ENCODE results near the gene ANKRD33B.
"Not testable (repeated sequence)": the region's sequence is repeated elsewhere in the genome, so short reads cannot be mapped to it uniquely, and the experiment has no call there.

ANKRD33B gene

DNA sequence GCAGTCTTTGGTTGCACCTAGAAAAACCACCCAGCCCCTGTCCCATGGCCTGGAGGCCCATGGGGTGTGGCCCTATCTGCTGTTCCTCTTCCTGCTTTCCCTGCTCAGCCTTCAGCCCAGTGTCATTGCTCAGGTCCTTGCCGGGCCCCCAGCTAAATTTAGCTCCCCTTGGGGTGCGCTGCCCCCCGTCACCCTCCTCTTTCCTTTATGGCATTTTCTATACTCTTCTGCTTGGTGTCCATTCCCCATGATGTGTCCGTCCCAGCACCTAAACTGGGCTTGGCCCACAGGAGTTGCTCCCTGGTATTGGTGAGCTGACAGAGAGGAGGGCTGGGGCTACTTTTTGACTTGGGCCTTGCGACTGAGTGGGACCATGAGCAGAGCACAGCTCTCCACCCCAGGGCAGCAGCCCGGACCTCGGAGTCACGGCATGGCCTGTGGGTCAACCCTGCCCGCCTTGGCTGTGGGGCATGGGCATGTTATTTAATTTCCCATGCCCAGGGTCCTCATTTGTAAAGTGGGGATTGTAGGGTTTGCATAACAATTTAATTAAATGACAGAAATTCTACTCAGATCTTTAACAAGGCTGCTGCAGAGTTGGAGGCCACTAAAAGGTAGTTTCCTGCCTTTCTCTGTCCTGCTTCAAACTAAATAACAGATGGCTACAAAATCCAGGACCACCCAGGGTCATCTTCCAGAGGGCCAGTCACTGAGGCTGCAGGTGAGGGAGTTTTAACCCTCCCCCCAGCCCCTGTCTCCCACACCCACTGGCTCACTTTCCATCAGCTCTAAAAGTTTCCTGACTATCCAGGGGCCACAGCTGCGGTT lies 99.0 kb downstream of the ANKRD33B start:
- DNase-seq, result no peak

DNA sequence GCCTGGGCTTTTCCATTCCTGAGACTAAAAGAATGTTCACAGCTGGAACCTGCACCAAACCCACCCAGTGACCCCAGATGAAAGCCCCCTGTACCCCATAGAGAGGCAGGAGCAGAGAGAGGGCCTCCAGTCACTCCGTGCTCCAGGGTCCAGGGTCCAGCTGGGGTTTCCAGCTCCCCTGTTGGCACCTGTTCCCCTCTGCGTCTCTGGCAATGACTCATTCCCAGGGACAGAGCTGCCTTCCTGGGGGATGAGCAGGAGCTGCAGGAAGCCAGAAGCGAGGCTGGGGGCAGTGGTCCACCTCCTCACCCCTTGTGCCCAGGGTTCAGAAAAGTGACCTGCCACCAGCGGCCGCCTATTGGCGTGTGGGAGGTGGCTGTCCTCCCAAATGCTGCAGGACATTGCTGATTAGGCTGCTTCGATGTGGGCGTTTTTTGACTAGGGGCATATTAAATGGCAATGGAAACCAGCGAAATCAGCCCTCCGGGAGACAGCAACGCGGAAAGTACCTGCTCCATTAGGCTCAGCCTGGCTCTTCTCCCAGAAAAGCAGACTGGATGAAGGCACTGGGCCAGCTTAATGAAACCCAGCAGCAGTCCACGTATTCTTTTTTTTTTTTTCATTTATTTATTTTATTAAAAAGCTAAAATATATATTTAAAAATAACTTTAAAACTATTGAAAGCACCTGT lies 99.8 kb downstream of the ANKRD33B start:
- no peak for DNase-seq

DNA sequence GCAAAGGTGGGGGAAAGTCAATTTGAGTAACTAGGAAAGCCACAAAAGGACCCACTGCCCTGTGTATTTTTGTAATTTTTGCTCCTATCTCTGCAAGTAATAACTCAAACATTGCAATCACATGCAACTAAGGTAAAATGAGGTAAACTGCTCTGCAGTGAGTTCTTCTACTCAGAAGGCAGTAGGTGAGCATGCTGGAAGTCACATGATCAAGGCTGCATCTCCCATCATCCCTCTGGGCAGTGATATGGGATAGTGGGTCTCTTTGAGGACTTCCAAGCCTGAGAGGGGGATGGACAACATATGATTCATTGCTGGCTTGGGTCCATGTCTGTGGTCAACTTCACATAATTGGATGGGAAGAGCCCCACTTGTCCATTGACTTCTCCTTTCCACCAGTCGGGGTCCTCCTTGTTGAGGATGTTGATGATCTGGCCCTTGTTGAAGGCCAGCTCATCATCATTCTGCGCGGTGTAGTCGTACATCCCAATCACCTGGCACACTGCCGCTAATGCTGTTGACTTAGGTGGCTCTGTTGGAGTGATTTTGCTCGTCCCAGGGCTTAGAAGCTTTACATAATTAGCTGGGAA lies 100.4 kb downstream of the ANKRD33B start:
- not testable (repeated sequence) for DNase-seq

DNA sequence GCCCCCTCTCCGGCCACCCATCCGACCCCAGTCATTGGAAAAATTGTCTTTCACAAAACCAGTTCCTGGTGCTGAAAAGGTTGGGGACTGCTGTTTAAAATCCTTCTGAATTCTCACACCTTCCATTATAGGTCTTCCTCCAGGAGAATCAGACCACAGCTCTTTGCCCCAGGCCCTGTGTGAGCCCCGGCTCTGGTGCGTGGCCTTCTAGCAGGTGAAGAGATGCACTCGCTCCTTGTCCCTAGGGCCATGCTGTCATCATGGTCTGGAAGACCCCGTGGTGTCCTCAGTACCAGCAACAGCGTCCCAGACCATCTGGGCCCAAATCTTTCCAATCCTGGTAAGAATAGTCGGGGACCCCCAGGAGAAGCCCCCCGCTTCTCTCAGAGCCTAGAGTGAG lies 101.9 kb downstream of the ANKRD33B start:
- no peak for DNase-seq

DNA sequence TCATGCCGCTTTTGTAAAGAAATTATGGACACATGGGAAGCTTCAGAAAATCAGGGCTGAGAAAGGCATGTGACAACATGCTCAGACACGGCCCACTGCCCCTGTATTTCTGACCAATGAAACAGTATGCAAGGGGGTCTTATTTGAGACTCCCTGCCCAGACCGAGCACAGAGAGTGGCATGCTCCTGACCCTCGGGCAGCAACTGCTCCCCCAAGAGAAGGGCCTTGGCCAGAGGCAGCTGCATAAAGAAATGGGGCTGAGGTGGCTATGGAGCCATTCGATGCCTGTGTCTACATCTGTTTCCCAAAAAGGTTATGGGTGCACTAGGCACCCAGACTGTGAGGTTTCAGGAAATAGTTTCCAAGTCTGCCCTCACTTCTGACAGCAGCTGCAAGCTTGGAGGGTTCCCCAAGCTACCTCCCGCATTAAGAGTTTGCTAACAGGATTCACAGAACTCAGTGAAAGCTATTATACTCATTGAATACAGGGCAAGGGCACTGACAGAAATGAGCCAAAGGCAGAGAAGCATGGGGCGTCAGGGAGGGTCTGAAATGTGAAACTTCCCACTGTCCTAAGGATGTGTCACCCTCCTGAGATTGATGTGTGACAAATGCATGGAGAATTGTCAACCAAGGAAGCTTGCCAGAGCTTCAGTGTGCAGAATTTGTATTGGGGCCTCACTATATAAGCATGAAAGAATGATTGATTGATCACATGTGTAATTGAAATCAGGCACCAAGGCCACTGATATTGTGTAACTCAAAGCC lies 102.8 kb downstream of the ANKRD33B start:
- no peak for DNase-seq

DNA sequence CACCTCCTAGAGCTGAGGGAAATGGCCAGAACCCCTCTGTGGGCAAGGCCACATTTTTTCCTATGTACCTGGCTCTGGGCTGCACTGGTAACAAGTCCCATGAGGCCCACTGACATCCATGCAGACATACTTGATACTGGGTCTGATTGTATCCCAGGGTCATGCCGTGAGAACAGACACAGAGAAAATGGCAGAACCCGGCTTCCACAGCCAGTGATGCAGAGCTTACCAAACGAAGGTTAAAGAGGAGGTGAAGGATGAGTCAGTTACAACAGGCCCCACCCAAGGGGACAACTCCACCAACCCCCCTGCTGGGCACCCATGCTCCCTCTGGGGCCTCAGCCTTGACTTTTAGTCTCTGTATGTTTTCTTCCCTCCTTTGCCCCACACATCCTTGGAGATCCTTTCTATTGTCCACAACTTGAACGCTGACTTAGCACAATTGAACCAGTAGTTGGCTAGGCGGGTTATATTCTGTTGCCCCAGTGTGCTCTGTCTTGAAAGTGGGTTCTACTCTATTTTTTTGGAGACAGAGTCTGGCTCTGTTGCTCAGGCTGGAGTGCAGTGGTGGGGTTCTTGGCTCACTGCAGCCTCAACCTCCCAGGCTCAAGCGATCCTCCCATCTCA lies 103.7 kb downstream of the ANKRD33B start:
- DNase-seq, result no peak

DNA sequence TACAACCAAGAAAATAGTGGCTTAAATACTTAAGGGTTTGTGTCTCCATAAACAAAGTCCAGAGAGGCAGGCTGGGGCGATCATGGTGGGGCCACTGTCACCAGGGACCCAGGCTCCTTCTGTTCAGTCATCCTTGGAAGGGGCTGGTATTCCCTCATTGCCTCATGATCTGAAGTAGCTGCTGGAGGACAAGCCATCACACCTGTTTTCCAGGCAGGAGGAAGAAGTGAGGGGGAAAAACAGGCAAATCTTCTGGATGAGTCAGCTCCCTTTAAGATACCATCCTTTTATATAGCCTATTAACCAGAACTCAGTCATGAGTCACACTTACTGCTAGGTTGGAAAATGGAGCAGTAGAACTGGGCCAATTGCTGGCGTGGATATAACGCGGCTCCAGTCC lies 104.8 kb downstream of the ANKRD33B start:
- no peak for DNase-seq

DNA sequence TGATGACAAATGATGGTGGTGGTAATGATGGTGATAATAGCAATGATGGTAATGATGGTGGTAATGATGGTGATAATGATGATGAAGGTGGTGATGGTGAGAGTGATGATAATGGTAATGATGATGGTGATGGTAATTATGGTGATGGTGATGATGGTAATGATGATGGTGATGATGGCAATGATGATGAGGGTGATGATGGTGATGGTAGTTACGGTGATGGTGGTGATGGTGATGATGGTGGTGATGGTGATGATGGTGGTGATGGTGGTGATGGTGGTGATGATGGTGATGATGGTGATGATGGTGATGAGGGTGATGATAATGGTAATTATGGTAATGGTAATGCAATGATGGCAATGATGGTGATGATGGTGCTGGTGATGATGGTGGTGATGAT lies 106.1 kb downstream of the ANKRD33B start:
- DNase-seq, result no peak

DNA sequence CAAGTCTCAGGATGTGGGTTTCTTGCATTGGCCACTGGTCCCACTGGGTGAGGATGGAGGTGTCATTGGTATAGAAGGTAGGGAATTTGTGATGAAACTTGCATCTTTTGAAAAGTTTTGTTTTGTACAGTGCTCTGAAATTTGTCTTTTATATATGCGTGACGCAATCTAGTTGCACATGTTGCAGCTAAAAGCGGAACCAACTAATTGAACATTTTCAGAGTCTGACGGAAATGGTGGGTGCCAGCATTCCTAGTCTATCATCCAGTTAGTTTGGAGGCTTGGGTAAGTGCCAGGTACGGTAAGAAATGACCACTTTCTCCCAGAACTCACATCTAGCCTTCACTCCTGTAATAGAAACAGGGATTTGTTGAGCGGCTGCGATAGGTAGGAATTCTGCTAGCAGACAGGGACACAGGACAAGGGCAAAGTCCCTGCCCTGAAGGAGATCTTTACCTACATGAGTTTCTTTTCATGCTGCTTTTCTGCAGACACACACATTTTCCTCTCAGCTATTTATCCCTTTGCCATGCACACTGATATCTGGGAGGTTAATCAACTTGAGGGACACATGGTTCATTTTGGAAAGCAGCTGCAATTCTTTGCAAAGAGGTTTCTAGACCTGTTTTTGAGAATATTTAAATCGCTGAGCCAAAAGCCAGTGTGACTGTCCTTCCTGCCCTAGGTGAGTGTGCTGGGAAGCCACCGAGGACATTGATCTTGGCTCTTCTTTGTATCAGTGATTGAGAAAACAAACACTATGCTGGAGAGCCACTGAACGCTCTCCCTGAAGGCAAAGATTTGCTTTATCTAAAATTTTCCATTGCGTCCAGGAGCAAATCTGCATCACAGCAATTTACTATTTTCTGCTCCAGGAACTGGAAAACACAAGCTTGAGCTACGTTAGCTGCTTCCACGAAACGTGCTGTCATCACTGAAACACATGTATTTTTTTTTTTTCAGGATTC lies 107.5 kb downstream of the ANKRD33B start:
- DNase-seq, result no peak

DNA sequence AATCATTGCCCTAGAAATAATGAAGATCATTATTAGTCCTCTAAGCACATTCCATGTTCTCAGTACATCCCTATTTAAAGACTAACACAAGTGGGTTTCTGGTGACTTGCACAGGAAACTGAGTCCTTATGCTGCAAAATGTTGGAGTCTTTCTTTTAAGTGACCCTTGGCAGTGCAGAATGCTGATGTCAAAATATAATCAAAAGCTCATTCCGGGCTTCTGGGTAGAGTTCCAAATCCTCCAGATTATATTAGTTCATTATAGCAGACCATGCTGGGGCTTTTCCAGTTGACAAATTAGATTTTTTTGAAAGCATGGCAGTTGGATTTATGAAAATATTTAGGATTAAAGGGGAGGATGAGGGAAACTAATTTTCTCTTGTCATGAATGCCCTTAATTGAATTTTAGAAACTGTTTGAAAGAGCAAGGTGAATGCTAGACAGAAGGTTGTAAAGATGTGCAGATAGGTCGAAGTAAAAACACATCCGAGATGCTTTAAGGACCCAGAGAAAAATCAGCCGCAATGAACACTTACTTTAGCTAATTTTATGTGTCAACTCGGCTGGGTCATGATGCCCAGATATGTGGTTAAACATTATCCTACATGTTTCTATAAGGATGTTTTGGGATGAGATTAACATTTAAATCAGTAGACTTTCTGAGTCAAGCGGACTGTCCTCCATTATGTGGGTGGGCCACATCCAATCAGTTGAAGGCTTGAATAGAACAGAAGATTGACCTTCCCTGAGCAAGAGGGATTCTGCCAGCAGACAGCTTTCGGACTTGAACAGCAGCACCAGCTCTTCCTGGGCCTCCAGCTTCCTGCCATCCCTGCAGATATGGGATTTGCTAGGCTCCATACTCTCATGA lies 108.5 kb downstream of the ANKRD33B start:
- no peak for DNase-seq

DNA sequence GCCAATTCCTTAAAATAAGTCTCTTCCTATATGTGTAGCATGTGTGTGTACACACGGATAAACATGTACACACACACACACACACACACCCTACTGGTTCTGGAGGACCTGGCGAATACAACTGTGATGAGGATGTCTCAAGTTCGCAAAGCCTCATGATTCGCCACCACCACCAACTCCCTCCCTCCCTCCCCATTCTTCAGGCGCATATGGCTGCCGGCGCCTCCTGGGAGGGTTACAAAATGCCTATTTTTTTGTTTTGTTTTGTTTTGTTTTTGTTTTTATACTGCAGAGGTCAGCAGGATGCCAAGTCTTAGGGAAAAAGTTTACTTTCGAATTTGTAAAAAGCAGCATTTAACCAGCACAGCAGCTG lies 109.1 kb downstream of the ANKRD33B start:
- DNase-seq, result no peak

DNA sequence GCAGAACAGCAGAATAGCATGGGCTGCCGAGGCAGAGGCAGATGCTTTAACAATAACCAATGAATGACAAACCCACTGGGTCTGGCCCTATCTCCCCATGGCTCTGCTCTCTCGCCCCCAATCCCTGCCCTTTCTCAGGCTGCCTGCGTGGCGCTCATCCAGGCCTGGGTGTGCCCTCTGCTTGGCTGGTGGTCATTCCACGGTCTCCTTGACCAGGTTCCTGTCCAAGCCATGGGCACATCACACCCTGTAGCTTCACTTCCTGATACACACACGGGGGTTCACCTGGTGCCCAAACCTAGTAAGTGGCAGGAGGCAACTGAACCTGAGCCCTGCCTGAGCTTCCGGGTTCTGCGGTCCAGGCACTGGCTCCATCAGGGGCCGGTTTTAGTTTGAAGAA lies 109.5 kb downstream of the ANKRD33B start:
- no peak for DNase-seq

DNA sequence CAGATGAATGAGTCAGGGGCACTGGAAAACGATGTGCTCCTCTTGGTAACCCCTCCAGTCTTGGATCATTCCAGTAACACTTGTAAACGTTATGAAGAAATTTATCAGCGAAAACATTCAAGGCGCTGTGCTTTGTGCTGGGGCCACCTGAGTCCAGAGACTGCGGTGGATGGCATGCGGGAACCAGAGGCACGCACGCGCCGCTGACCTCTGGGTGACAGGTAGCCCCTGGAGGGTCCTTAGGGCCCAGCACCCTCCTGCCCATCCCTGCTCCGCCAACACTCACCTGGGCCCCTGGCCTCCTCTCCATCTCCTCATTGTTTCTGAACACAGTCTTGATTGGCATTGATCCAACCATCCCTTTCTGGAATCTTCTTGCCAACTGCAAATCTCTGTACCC lies 110.2 kb downstream of the ANKRD33B start:
- no peak for DNase-seq

DNA sequence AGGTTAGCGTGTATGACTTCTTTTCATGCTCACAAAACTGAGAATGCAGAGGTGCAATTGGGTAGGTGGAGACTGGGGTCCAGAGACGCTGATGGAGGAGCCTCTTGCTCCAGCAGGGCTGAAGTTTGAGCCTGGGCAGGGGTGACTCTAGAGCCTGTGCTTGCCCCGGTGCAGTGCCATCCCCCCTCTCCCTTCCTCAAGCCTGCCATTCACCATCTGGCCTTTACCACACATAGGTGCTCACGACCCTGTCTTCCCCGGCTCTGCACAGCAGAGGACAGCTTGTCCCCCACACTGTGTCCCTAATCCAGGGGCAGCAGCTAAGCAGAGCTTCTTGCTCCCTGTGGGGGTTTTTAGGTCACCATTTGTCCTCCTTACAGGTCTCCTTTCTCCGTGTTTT lies 110.7 kb downstream of the ANKRD33B start:
- no peak for DNase-seq

DNA sequence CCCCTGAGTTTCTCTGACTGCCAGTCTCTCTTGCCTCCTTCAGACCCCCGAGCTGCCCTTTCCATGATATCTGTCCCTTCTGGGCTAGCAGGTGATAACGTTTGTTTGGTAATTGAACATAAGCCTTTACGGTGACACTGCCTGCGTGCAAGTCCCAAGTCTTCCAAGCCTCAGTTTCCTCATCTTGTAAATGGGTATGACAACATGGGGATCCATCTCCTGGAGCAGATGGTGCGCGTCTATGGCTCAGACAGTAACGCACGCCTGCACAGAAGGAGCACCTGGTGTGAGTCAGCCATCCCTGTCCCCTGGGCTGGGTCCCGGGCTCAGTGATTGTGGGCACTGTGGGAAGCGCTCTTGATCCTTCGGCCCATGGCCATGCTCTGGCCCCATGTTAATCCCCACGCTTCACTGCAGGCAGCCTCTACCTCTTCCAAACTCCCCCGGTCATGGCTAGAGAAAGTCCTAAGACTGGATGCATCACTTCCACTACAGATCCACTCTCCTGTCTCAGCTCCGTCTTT lies 111.4 kb downstream of the ANKRD33B start:
- no peak for DNase-seq

DNA sequence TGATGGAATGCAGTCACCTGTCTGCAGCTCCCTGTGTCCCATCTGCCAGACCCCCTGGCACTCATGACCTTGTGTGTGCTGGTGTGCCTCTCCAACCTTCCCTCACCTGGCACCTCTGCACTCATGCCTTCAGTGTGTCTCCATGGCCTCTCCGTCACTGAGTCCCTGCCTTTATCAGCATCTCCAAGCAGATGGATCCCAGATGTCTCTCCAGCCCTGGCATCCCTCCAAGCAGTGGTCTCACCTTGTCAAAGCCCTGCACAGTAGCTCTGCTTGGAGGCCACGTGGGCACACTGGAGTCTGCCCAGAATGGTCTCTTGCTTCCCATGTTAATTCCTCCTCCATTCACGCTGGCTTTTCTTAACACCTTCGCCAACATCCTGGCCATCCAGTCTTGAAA lies 112.4 kb downstream of the ANKRD33B start:
- DNase-seq, result no peak

DNA sequence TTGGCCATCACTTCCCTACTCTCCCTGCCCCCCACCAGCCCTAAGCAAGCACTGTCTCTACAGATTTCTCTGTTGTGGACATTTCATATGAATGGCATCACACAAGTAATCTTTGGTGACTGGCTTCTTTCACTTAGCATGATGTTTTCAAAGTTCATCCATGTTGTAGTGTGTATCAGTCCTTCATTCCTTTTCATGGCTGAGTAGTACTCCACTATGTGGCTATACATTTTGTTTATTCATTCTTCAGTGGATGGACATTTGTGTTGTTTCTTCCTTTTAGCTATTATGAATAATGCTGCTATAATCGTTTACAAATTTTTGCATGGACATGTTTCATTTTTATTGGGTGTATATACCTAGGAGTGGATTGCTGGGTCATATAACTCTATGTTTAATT lies 113.1 kb downstream of the ANKRD33B start:
- no peak for DNase-seq

DNA sequence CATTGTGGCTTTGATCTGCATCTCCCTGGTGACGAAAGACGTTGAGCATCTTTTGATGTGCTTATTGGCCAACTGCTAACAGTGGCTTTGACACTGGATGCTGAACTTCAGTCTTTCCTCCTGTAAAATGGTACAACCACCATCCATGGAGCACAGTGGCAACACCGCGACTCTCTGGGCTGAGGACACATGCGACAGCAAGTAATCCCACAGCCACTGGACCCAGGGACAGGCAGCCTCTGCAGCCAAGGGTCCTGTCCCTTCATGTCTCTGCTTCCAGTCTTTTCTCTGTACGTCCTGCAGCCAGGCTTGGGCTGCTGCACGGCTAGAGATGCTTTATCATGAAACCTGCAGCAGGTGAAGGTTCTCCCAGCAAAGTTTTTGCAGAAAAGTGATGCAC lies 113.7 kb downstream of the ANKRD33B start:
- no peak for DNase-seq

DNA sequence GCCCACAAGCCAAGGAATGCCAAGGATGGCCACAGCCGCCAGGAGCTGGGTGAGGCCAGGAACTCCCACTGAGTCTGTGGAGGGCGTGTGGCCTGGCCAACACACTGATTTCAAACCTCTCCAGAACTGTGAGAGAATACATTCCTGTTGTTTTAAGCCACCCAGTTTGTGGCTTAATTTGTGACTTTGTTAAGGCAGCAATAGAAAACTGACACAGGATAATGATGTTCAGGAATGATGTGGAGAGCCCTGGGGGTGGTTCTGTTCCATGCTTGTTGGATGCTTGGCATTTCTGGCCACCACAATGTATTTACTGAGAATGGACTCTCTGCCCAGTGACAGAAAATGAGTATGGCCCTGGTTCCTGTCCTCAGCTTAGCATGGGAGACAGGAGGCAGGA lies 114.4 kb downstream of the ANKRD33B start:
- DNase-seq, result no peak

DNA sequence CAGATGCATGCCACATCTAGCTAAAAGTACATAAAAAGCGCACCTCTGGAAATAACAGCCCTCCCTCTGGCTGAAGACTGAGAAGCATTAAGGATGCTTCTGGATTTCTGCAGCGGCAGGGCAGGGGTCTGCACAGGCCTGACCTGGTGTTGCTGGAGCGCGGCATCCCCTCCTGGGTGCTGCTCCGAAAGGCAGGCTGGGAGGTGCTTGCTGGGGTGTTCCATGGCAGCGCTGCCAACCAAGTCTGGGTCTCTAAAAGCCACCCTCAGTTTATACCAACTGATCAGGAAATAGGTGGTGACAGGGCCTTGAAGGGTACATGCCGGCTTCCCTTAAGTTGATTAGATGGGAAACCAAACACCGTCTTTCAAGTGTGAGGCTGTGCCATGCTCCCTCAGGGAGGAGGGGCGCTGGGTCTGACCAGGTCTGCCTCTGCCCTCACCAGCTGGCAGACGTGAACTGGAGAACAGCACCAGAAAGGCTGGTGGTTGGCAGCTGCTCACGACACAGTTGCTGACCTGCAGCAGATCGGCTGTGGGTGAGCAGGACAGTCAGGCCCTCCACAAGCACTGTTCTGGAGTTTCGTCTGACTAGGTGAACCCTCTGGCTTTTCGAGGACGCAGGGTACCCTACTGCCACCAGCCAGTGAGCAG lies 115.6 kb downstream of the ANKRD33B start:
- no peak for DNase-seq

Measured in central memory CD4-positive, alpha-beta T cell (primary cell).